Activated CD4-positive, alpha-beta T cell treated with anti-CD3 and anti-CD28 coated beads for 4 hours (primary cell): Measurements from ENCODE around the gene DDX31.

Experiments
- DNase-seq, 2 donors: peaks; one replicate each; pipeline ENCODE4 v3.0.0-alpha.2; 2020

DDX31 gene

GRCh38 chr9:132543960-132544359 is 125.8 kb downstream of the DDX31 start:
- no peak for DNase-seq

GRCh38 chr9:132543251-132543650 is 126.5 kb downstream of the DDX31 start:
- DNase-seq, result no peak
